Activated naive CD4-positive, alpha-beta T cell treated with anti-CD3 and anti-CD28 coated beads, Interleukin-2, amount 10 ng/mL, durations not matched to agents 5 hours and 36 hours (primary cell): ENCODE data around the gene APBA1. TPM values are rescaled to one million over a fixed set of nuclear protein-coding genes. Genes with fewer than 3 reads are reported as not detected.

Experiments
- total RNA-seq, 2 experiments: library from RNA; stranded (reverse); gene quantifications; one replicate each; pipeline ENCODE4 v1.2.3, GENCODE V29; 2021

Gene APBA1
- under 1 TPM; 0.35 to 0.72 TPM for total RNA-seq

GRCh38 chr9:69671879-69672595 is at the start of gene APBA1:
Gene APBA1 (minus strand): TSS chr9:69672371.

Other genes starting within 250 kb of the APBA1 start
- gene PTAR1, start 87.6 kb upstream of the APBA1 start, total RNA-seq, result 10 to 100 TPM; 57.8 to 63.2 TPM
- gene CFAP95, start 148.4 kb upstream of the APBA1 start, total RNA-seq, result under 1 TPM in 1 of 2 experiments, not detected in 1; 0.46 TPM